IMR-90 (cell line): ENCODE data around the gene ATP1A1. TPM values are rescaled to one million over a fixed set of nuclear protein-coding genes. Genes with fewer than 3 reads are reported as not detected.

Experiments
- ATAC-seq: fragments of 200-7000 bp; cut with Tn5 transposase; 2 replicates; pipeline ENCODE4 v1.9.1; 2020; ENCODE audit warnings: low read depth, mild to moderate bottlenecking, moderate library complexity
- BruUV-seq: library from RNA; stranded (reverse); fragments of 400-500 nt; replicated peaks from 2 replicates; lab custom pipeline; 2021; lab: Mats Ljungman, UMichigan
- CTCF ChIA-PET: fragments of 300-600 bp; formaldehyde crosslinking; extraction: SDS; loops from one replicate; lab custom pipeline; 2021; ENCODE audit warnings: antibody characterized with exemption; lab: Yijun Ruan, JAX
- POLR2A ChIA-PET: fragments of 300-600 bp; sonication (Branson Sonifier 250); formaldehyde crosslinking; loops from one replicate; lab custom pipeline; 2022; ENCODE audit warnings: antibody characterized with exemption; ENCODE audit not compliant: unreplicated experiment; lab: Charles Lee
- DNase-seq: peaks from one replicate; pipeline ENCODE4 v3.0.0; 2013
- H2AFZ ChIP-seq: replicated peaks from 2 replicates; pipeline ENCODE3; 2013; ENCODE audit warnings: low read length, mild to moderate bottlenecking; ENCODE audit not compliant: poor library complexity
- H2AK5ac ChIP-seq: 2 replicates; pipeline ENCODE4 v1.6.1; 2013; ENCODE audit warnings: low read depth, low read length, inconsistent platforms
- H2AK9ac ChIP-seq: replicated peaks from 2 replicates; pipeline ENCODE3; 2013; ENCODE audit warnings: mild to moderate bottlenecking, low read depth, low read length, moderate library complexity; ENCODE audit not compliant: poor library complexity
- H2BK120ac ChIP-seq: 2 replicates; pipeline ENCODE4 v1.6.1; 2013; ENCODE audit warnings: low read depth, low read length, inconsistent platforms
- H2BK15ac ChIP-seq: 3 replicates; pipeline ENCODE4 v1.6.1; 2013; ENCODE audit warnings: low read depth, low read length, inconsistent platforms
- H2BK20ac ChIP-seq: 2 replicates; pipeline ENCODE4 v1.6.1; 2013; ENCODE audit warnings: low read depth, mild to moderate bottlenecking, inconsistent platforms, low read length, moderate library complexity
- H2BK5ac ChIP-seq: 2 replicates; pipeline ENCODE4 v1.6.1; 2013; ENCODE audit warnings: mild to moderate bottlenecking, low read depth, low read length, inconsistent platforms; ENCODE audit not compliant: poor library complexity, severe bottlenecking
- H3K14ac ChIP-seq: replicated peaks from 2 replicates; pipeline ENCODE4 v1.6.1; 2013; ENCODE audit warnings: low read depth, low read length, inconsistent platforms
- H3K18ac ChIP-seq: 2 replicates; pipeline ENCODE4 v1.6.1; 2013; ENCODE audit warnings: low read depth, low read length, control low read depth
- H3K23ac ChIP-seq: 2 replicates; pipeline ENCODE4 v1.6.1; 2013; ENCODE audit warnings: low read depth, low read length, inconsistent platforms
- H3K27ac ChIP-seq: 2 replicates; pipeline ENCODE4 v1.5.1; 2013; ENCODE audit warnings: mild to moderate bottlenecking, control low read depth, low read length; ENCODE audit not compliant: insufficient read depth
- H3K27me3 ChIP-seq: 2 replicates; pipeline ENCODE4 v1.6.1; 2013; ENCODE audit warnings: low read length; ENCODE audit not compliant: control insufficient read depth, insufficient read depth
- H3K36me3 ChIP-seq: 2 replicates; pipeline ENCODE4 v1.6.1; 2013; ENCODE audit warnings: low read length, mixed read lengths; ENCODE audit not compliant: control insufficient read depth, insufficient read depth
- H3K4ac ChIP-seq: 2 replicates; pipeline ENCODE4 v1.6.1; 2013; ENCODE audit warnings: low read depth, low read length, inconsistent platforms
- H3K4me1 ChIP-seq: 2 replicates; pipeline ENCODE4 v1.6.1; 2013; ENCODE audit warnings: low read length, mixed read lengths; ENCODE audit not compliant: control insufficient read depth, insufficient read depth
- H3K4me2 ChIP-seq: 2 replicates; pipeline ENCODE4 v1.6.1; 2013; ENCODE audit warnings: low read depth, mild to moderate bottlenecking, control low read depth, low read length, moderate library complexity
- H3K4me3 ChIP-seq: 2 replicates; pipeline ENCODE4 v1.5.1; 2013; ENCODE audit warnings: low read depth, mild to moderate bottlenecking, control low read depth, low read length, moderate library complexity; ENCODE audit not compliant: insufficient read depth
- H3K56ac ChIP-seq: 2 replicates; pipeline ENCODE4 v1.6.1; 2013; ENCODE audit warnings: low read length, inconsistent platforms; ENCODE audit not compliant: insufficient read depth; ENCODE audit errors: extremely low read depth
- H3K79me1 ChIP-seq, 2 experiments: 2 replicates each; pipeline ENCODE4 v1.6.1; 2013; ENCODE audit warnings: low read length in 2 of 2, inconsistent platforms in 1 of 2, low read depth in 1 of 2
- H3K9ac ChIP-seq: 2 replicates; pipeline ENCODE4 v1.6.1; 2013; ENCODE audit warnings: low read depth, low read length, control low read depth
- H3K9me1 ChIP-seq: 2 replicates; pipeline ENCODE4 v1.6.1; 2013; ENCODE audit warnings: low read length, inconsistent platforms; ENCODE audit not compliant: insufficient read depth
- H3K9me3 ChIP-seq: 2 replicates; pipeline ENCODE4 v1.6.1; 2013; ENCODE audit warnings: low read length; ENCODE audit not compliant: control insufficient read depth, insufficient read depth
- H4K20me1 ChIP-seq: 2 replicates; pipeline ENCODE4 v1.6.1; 2013; ENCODE audit warnings: low read length, inconsistent platforms; ENCODE audit not compliant: insufficient read depth
- H4K5ac ChIP-seq: 2 replicates; pipeline ENCODE4 v1.6.1; 2013; ENCODE audit warnings: mild to moderate bottlenecking, low read depth, low read length, control low read depth
- H4K8ac ChIP-seq, 2 experiments: 2 replicates each; pipeline ENCODE4 v1.6.1; 2013; ENCODE audit warnings: low read depth in 2 of 2, low read length in 2 of 2, control low read depth in 1 of 2, inconsistent platforms in 1 of 2
- H4K91ac ChIP-seq: 2 replicates; pipeline ENCODE4 v1.6.1; 2013; ENCODE audit warnings: low read depth, low read length, inconsistent platforms; ENCODE audit not compliant: insufficient read depth
- CTCF ChIP-seq: conservative IDR thresholded peaks from 2 replicates; pipeline ENCODE4 v1.5.1; 2012; ENCODE audit warnings: mild to moderate bottlenecking, low read depth, low read length, improper control_type of control experiment
- MAFK ChIP-seq: IDR thresholded peaks from 2 replicates; pipeline ENCODE4 v1.6.1; 2012; ENCODE audit warnings: low read depth, low read length, improper control_type of control experiment
- NFE2L2 ChIP-seq: fragments of 150-350 bp; IDR thresholded peaks from 2 replicates; pipeline ENCODE4 v1.6.1; 2016; ENCODE audit warnings: low read depth, mild to moderate bottlenecking, low read length
- WGBS, 2 experiments: methylation state at CpG; one replicate each; pipeline versions ENCODE4 v1.1.5 to v1.1.7; 2013; ENCODE audit warnings: missing lambda C conversion rate in 2 of 2; ENCODE audit not compliant: insufficient read length in 1 of 2; ENCODE audit errors: extremely low coverage in 2 of 2; 5-methylcytosine and 5-hydroxymethylcytosine counted together
- dilution Hi-C: fragments of 300-500 bp; cut with HindIII; formaldehyde crosslinking; loops from one replicate; pipeline ENCODE4 v1.14.3; 2018; ENCODE audit warnings: low sequenced_read_pairs; ENCODE audit not compliant: unreplicated experiment
- in situ Hi-C: fragments of 300-500 bp; cut with MboI; formaldehyde crosslinking; loops from 3 replicates; pipeline ENCODE4 v1.14.3; 2019; ENCODE audit warnings: low sequenced_read_pairs, inconsistent platforms, mixed read lengths
- intact Hi-C: fragments of 100-400 bp; cut with micrococcal nuclease; formaldehyde crosslinking; loops from 2 replicates; pipeline ENCODE4 v1.10.0; 2022
- polyA plus RNA-seq, 3 experiments: library from polyadenylated mRNA; depleted of rRNA; stranded (reverse); fragments of >200 nt; gene quantifications; 2 replicates each; pipeline ENCODE4 v1.2.3, GENCODE V29; 2012; ENCODE audit warnings: low replicate concordance in 1 of 3
- total RNA-seq: library from RNA; depleted of rRNA; stranded (reverse); fragments of >200 nt; gene quantifications from 2 replicates; pipeline ENCODE4 v1.2.3, GENCODE V29; 2012

The ATP1A1 gene
- total and polyA plus RNA-seq, 2 of the 4 experiments (the other 2 are of a cell fraction): 116 to 125 TPM

- H3K9me3 ChIP-seq: no peaks in the 10 kb centered on the region
- no peaks in the 10 kb centered on the region for H3K9me1 ChIP-seq
- H2BK120ac ChIP-seq: peak overlapping the region; percentile 77; the same call in 1 of the 2 replicates
- H3K18ac ChIP-seq: peak overlapping the region; percentile 16
- H3K27me3 ChIP-seq: no peaks in the 10 kb centered on the region
- in situ Hi-C loops: no loop called here
- H2AK9ac ChIP-seq: no peak overlapping the region
- H2BK20ac ChIP-seq: peak overlapping the region; percentile 43; the same call in 1 of the 2 replicates
- H4K5ac ChIP-seq: no peak overlapping the region; the same call in 1 of the 2 replicates
- TF ChIP-seq MAFK (0 out of 2 replicates have a peak, but pooled peaks have one; percentile 7), NFE2L2 (peak; percentile 70), CTCF (no peak)
- no peaks in the 10 kb centered on the region for H3K79me1 ChIP-seq
- ChIA-PET POLR2A (no interaction called here), CTCF (interaction anchor here (0.7 to 1.7 kb wide), 2 partner anchors 128 to 142 kb away, joined by 4 to 5 read pairs; no protein-coding TSS in a partner anchor)
- H3K4me1 ChIP-seq: peaks cover 5% of the 10 kb centered on the region; the same call in 1 of the 2 replicates
- H3K4me3 ChIP-seq: no peak overlapping the region
- H4K91ac ChIP-seq: no peak overlapping the region
- no peaks in the 10 kb centered on the region for H4K20me1 ChIP-seq
- DNase-seq (peak; percentile 14), ATAC-seq (no peak)
- H3K14ac ChIP-seq: no peak overlapping the region
- H3K27ac ChIP-seq: no peak overlapping the region
- no peaks in the 10 kb centered on the region for H3K36me3 ChIP-seq
- peak overlapping the region; percentile 78 for H2BK5ac ChIP-seq
- no peak overlapping the region for H3K56ac ChIP-seq
- no TSS peak for BruUV-seq
- H2AFZ ChIP-seq: no peak overlapping the region
- peak overlapping the region in 1 of 2 experiments; percentile 85; a peak in 2 of 4 replicates for H4K8ac ChIP-seq
- peak overlapping the region; percentile 66; the same call in 1 of the 2 replicates for H3K4ac ChIP-seq
- dilution Hi-C loops: no loop called here
- peak overlapping the region; percentile 27; the same call in 1 of the 2 replicates for H2AK5ac ChIP-seq
- no peak overlapping the region for H3K23ac ChIP-seq
- WGBS, 2 experiments: no CpG with 5 or more reads among the region's 1 CpG
- intact Hi-C loops: no loop called here
- H2BK15ac ChIP-seq: 0 out of 3 replicates have a peak overlapping the region, but pooled peaks have one; percentile 15
- no peak overlapping the region for H3K9ac ChIP-seq
- no peak overlapping the region for H3K4me2 ChIP-seq
Observed at GRCh38 chr1:116357487-116357886, 15.6 kb upstream of the ATP1A1 start.
